Embryonic facial prominence (tissue), 1 donor: ENCODE measurements around the gene GBX2.

Experiments used
- DNase-seq: peaks from one replicate; pipeline ENCODE4 v3.0.0-alpha.2; 2016; ENCODE audit errors: extremely low spot score

Gene GBX2

GRCh38 chr2:236117861-236118269 lies 50.3 kb downstream of the GBX2 start:
- DNase-seq, result no peak

DNA sequence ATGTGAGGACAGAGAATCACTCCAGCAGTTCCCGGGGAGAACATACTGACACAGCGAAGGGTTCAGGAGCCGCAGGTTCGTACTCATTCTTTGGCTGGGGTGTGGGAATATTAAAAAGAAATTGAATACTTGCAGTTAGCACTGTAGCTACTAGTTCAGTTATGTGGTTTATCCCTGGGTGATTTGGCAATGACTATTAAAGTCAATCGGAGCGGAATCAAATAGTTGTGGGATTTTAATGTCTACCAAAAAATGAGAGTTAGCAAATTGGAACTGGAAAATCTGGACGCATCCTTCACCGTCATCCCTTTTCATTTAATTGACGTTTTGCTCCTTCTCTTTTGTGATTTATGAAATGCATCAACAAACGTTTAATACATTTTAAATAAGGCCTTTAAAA lies 50.8 kb downstream of the GBX2 start:
- DNase-seq, result no peak
